Measurements from ENCODE around the gene FOXP4.

DNA sequence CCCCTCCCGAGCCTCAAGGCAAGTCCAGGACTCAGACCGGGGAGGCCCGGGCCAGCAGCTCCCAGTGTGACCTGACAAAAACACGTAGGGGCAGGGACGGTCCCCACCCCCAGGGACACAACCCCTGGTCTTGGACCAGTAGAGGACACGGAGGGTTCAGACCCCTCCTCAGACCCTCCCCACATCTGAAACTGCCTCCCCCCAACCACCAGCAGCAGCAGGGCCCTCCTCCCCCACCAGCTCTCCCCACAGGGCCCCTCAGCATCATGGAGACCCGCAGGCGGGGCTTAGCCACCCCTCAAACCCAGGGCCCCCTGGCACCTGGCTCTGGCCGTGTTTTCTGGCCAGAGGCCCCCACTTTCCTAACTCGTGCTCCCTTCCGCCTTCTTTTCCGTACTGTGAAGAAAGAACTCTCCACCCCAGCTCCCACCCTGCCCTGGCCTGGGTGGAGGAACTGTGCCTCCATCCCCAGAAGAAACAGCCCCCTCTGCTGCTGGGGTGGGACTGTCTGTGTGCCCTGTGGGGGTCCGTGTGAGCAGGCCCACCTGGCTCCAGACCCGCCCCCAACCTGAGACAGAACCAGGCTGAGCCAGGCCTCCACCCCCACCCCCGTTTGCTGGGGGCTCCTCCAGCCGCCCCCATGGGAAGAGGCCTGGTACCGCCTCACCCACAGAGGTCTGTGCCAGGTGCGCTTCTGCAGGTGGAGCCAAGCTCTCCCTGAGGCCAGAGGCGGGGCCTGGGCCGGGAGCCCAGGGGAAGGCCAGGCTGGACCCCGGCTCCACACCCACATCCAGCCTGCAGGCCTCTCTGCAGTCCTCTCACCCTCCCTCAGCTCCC is 53.1 kb downstream of the FOXP4 start:
- TF ChIP-seq JUND (IDR thresholded peaks at IDR 0.05), result no peak
- TF ChIP-seq, protein P1, sequence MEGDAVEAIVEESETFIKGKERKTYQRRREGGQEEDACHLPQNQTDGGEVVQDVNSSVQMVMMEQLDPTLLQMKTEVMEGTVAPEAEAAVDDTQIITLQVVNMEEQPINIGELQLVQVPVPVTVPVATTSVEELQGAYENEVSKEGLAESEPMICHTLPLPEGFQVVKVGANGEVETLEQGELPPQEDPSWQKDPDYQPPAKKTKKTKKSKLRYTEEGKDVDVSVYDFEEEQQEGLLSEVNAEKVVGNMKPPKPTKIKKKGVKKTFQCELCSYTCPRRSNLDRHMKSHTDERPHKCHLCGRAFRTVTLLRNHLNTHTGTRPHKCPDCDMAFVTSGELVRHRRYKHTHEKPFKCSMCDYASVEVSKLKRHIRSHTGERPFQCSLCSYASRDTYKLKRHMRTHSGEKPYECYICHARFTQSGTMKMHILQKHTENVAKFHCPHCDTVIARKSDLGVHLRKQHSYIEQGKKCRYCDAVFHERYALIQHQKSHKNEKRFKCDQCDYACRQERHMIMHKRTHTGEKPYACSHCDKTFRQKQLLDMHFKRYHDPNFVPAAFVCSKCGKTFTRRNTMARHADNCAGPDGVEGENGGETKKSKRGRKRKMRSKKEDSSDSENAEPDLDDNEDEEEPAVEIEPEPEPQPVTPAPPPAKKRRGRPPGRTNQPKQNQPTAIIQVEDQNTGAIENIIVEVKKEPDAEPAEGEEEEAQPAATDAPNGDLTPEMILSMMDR (IDR thresholded peaks at IDR 0.05; ENCODE audit: low read depth, low read length, missing input control), result no peak

Measured in liver (tissue), 3 donors.